Stimulated activated CD8-positive, alpha-beta memory T cell treated with anti-CD3 and anti-CD28 coated beads, Interleukin-4, amount 100 ng/mL, for 4 hours (primary cell): ENCODE data around the gene MTA3.

ENCODE experiments used
- DNase-seq, 2 donors: peaks; one replicate each; pipeline ENCODE4 v3.0.0-alpha.2; 2020; ENCODE audit warnings: low read depth in 2 of 2, low spot score in 1 of 2

MTA3 gene

GRCh38 chr2:42757981-42758740 lies 189.7 kb downstream of the MTA3 start:
- no peak for DNase-seq

- no peak for DNase-seq
These were observed 190.3 kb downstream of the MTA3 start for GRCh38 chr2:42758751-42759150.

GRCh38 chr2:42761554-42761953 lies 193.1 kb downstream of the MTA3 start:
- no peak for DNase-seq

GRCh38 chr2:42762155-42762554 lies 193.7 kb downstream of the MTA3 start:
- no peak for DNase-seq

GRCh38 chr2:42762823-42763804 lies 194.7 kb downstream of the MTA3 start:
- DNase-seq, result no peak

GRCh38 chr2:42764096-42764495 lies 195.7 kb downstream of the MTA3 start, which contains the start of gene OXER1:
Gene OXER1 (minus strand): TSS chr2:42764135. CDS start chr2:42764062, 73 bp downstream.
- no peak for DNase-seq

- DNase-seq, result no peak
These were observed 196.5 kb downstream of the MTA3 start for GRCh38 chr2:42764901-42765300.

- DNase-seq, result no peak
These were observed 197.3 kb downstream of the MTA3 start for GRCh38 chr2:42765686-42766085.

GRCh38 chr2:42767080-42767898 lies 198.9 kb downstream of the MTA3 start:
- no peak for DNase-seq

- DNase-seq, result no peak
These were observed 199.7 kb downstream of the MTA3 start for GRCh38 chr2:42767899-42768705.

- DNase-seq, result no peak
These were observed 200.3 kb downstream of the MTA3 start for GRCh38 chr2:42768706-42769256.

- no peak for DNase-seq
These were observed 201.3 kb downstream of the MTA3 start for GRCh38 chr2:42769583-42770287.

GRCh38 chr2:42770288-42771131 lies 202.1 kb downstream of the MTA3 start:
- DNase-seq, result no peak

GRCh38 chr2:42771546-42772153 lies 203.2 kb downstream of the MTA3 start:
- no peak for DNase-seq

- DNase-seq, result no peak
These were observed 206.8 kb downstream of the MTA3 start for GRCh38 chr2:42775186-42775585.

- DNase-seq, result no peak
These were observed 207.4 kb downstream of the MTA3 start for GRCh38 chr2:42775810-42776209.

- no peak for DNase-seq
These were observed 209.7 kb downstream of the MTA3 start for GRCh38 chr2:42777883-42778805.
